HEK293 (cell line): ENCODE data around the gene BCR.

ENCODE experiments used
- CTCF ChIA-PET: fragments of 350-600 bp; formaldehyde crosslinking; extraction: SDS; loops from one replicate; lab custom pipeline; 2021; ENCODE audit warnings: antibody characterized with exemption; lab: Yijun Ruan, JAX
- POLR2A ChIA-PET: fragments of 300-600 bp; formaldehyde crosslinking; extraction: SDS; loops from one replicate; lab custom pipeline; 2020; ENCODE audit warnings: antibody characterized with exemption, inconsistent platforms; lab: Yijun Ruan, JAX
- H3K27ac ChIP-seq: fragments of 200-500 bp; sonication (Bioruptor generic); 2 replicates; pipeline ENCODE4 v1.5.1; 2014; ENCODE audit warnings: low read depth, low read length, control low read depth, inconsistent platforms; ENCODE audit errors: extremely low read depth
- H3K36me3 ChIP-seq, 2 experiments: fragments of 200-500 bp in 1 of 2; sonication (Bioruptor generic) in 1 of 2; 1 replicate in 1 of 2; 2 replicates in 1 of 2; pipeline ENCODE4 v1.5.1; 2014 to 2017; ENCODE audit warnings: inconsistent platforms in 2 of 2, low read length in 2 of 2; ENCODE audit not compliant: control insufficient read depth in 2 of 2, insufficient read depth in 1 of 2
- H3K4me1 ChIP-seq: fragments of 200-500 bp; sonication (Bioruptor generic); 2 replicates; pipeline ENCODE4 v1.5.1; 2014; ENCODE audit warnings: mild to moderate bottlenecking, low read length, inconsistent platforms; ENCODE audit not compliant: control insufficient read depth, insufficient read depth
- H3K4me3 ChIP-seq: 2 replicates; pipeline ENCODE4 v1.5.1; 2011; ENCODE audit warnings: low read depth, mild to moderate bottlenecking, control low read depth, low read length, moderate library complexity
- H3K9me3 ChIP-seq: fragments of 200-500 bp; sonication (Bioruptor generic); 2 replicates; pipeline ENCODE4 v1.5.1; 2014; ENCODE audit warnings: low read depth, low read length, inconsistent platforms; ENCODE audit not compliant: control insufficient read depth, insufficient read depth
- KLF1 ChIP-seq: fragments of 450-650 bp; formaldehyde crosslinking; IDR thresholded peaks from 2 replicates; pipeline ENCODE4 v1.5.1; 2016; ENCODE audit warnings: missing biosample characterization, missing genetic modification characterization
- OVOL3 ChIP-seq: fragments of 450-650 bp; formaldehyde crosslinking; IDR thresholded peaks from 2 replicates; pipeline ENCODE4 v1.5.1; 2016; ENCODE audit warnings: missing biosample characterization, missing genetic modification characterization
- ZBTB1 ChIP-seq: fragments of 450-650 bp; formaldehyde crosslinking; IDR thresholded peaks from 2 replicates; pipeline ENCODE4 v1.5.1; 2016; ENCODE audit warnings: missing biosample characterization, missing genetic modification characterization
- ZBTB20 ChIP-seq: fragments of 450-650 bp; formaldehyde crosslinking; IDR thresholded peaks from 2 replicates; pipeline ENCODE4 v1.5.1; 2016; ENCODE audit warnings: missing biosample characterization, missing genetic modification characterization
- ZBTB21 ChIP-seq: fragments of 450-650 bp; formaldehyde crosslinking; IDR thresholded peaks from 2 replicates; pipeline ENCODE4 v1.5.1; 2017; ENCODE audit warnings: missing biosample characterization, missing genetic modification characterization
- ZFP69B ChIP-seq: fragments of 450-650 bp; formaldehyde crosslinking; IDR thresholded peaks from 2 replicates; pipeline ENCODE4 v1.5.1; 2016; ENCODE audit warnings: missing biosample characterization, missing genetic modification characterization
- ZNF202 ChIP-seq: fragments of 450-650 bp; formaldehyde crosslinking; IDR thresholded peaks from 2 replicates; pipeline ENCODE4 v1.5.1; 2016; ENCODE audit warnings: missing biosample characterization, missing genetic modification characterization, borderline replicate concordance
- ZNF211 ChIP-seq: fragments of 450-650 bp; formaldehyde crosslinking; IDR thresholded peaks from 2 replicates; pipeline ENCODE4 v1.5.1; 2016; ENCODE audit warnings: low read depth, missing biosample characterization, missing genetic modification characterization
- ZNF214 ChIP-seq: fragments of 450-650 bp; formaldehyde crosslinking; IDR thresholded peaks from 2 replicates; pipeline ENCODE4 v1.5.1; 2017; ENCODE audit warnings: missing biosample characterization, mild to moderate bottlenecking, missing genetic modification characterization, borderline replicate concordance
- ZNF248 ChIP-seq: fragments of 450-650 bp; formaldehyde crosslinking; IDR thresholded peaks from 2 replicates; pipeline ENCODE4 v1.5.1; 2017; ENCODE audit warnings: missing biosample characterization, missing genetic modification characterization
- ZNF350 ChIP-seq: fragments of 450-650 bp; formaldehyde crosslinking; IDR thresholded peaks from 2 replicates; pipeline ENCODE4 v1.5.0; 2017; ENCODE audit warnings: missing biosample characterization, mild to moderate bottlenecking, missing genetic modification characterization
- ZNF404 ChIP-seq: fragments of 450-650 bp; formaldehyde crosslinking; IDR thresholded peaks from 2 replicates; pipeline ENCODE4 v1.5.1; 2017; ENCODE audit warnings: missing biosample characterization, missing genetic modification characterization
- ZNF558 ChIP-seq: fragments of 450-650 bp; formaldehyde crosslinking; IDR thresholded peaks from 2 replicates; pipeline ENCODE4 v1.5.1; 2016; ENCODE audit warnings: missing biosample characterization, missing genetic modification characterization
- ZNF600 ChIP-seq: fragments of 450-650 bp; formaldehyde crosslinking; IDR thresholded peaks from 2 replicates; pipeline ENCODE4 v1.5.1; 2016; ENCODE audit warnings: missing biosample characterization, missing genetic modification characterization
- ZNF626 ChIP-seq: fragments of 450-650 bp; sonication (Bioruptor Pico); formaldehyde crosslinking; IDR thresholded peaks from 2 replicates; pipeline ENCODE4 v1.5.1; 2018; ENCODE audit warnings: missing biosample characterization, missing genetic modification characterization, inconsistent platforms
- ZNF654 ChIP-seq: fragments of 450-650 bp; formaldehyde crosslinking; IDR thresholded peaks from 2 replicates; pipeline ENCODE4 v1.5.1; 2016; ENCODE audit warnings: low read depth, missing biosample characterization, missing genetic modification characterization
- ZNF658 ChIP-seq: fragments of 450-650 bp; formaldehyde crosslinking; IDR thresholded peaks from 2 replicates; pipeline ENCODE4; 2016; ENCODE audit warnings: missing biosample characterization, missing genetic modification characterization
- ZNF843 ChIP-seq: fragments of 450-650 bp; formaldehyde crosslinking; IDR thresholded peaks from 2 replicates; pipeline ENCODE4 v1.5.1; 2016; ENCODE audit warnings: missing biosample characterization, missing genetic modification characterization
- TF ChIP-seq, protein P1 (sequence below): fragments of 450-650 bp; formaldehyde crosslinking; IDR thresholded peaks from 2 replicates; pipeline ENCODE4 v1.5.1; 2016; ENCODE audit warnings: missing biosample characterization, missing genetic modification characterization
- TF ChIP-seq, protein P2 (sequence below): fragments of 450-650 bp; IDR thresholded peaks from 2 replicates; pipeline ENCODE4 v1.5.1; 2018; ENCODE audit warnings: missing biosample characterization, mild to moderate bottlenecking, missing genetic modification characterization
- TF ChIP-seq, protein P3 (sequence below): fragments of 450-650 bp; formaldehyde crosslinking; IDR thresholded peaks from 2 replicates; pipeline ENCODE4 v1.5.1; 2017; ENCODE audit warnings: missing biosample characterization, missing genetic modification characterization
- TF ChIP-seq, protein P4 (sequence below): fragments of 450-650 bp; formaldehyde crosslinking; IDR thresholded peaks from 2 replicates; pipeline ENCODE4 v1.5.1; 2016; ENCODE audit warnings: missing biosample characterization, missing genetic modification characterization, low read depth

Gene BCR

DNA sequence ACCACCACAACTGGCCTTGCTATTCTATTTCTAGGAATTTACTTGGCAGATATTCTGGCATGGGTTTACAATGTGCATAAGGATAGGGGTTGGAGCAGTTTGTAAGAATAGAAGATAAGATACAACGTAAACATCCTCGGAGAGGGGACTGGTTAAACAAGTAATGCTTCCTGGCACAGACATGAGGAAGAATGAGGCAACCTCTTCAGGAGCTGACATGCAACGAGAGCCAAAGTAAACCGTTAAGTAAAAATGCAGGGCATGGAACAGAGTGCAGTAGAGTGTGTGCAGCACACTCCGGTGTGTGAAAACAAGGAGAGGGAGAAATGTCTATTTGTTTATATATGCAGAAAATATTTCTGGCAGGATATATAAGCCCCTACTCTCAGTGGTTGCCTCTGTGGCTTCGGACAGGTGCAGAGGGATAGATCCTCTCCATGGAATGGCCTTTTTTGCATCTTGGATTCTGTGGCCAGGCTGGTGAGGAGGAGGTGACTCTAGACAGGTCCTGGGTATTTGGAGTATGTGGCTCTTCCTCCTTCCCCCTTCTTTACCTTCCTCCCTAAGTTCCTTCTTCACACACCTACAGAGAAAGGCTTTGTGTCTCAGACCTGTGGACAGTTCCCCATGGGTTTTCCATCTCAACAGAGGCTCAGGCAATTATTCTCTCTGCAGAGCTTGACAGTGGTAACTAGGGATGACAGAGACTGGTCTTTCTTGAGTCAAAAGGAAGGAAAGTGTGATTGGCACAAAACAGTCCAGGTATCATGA is 32.5 kb upstream of the BCR start:
- peaks cover 5% of the 10 kb centered on the region; the same call in 1 of the 2 replicates for H3K4me1 ChIP-seq
- H3K36me3 ChIP-seq: peaks cover 0 to 57% of the 10 kb centered on the region in 2 experiments; a peak in 1 of 3 replicates
- CTCF ChIA-PET: interaction anchor here (0.6 to 1.6 kb wide), 4 partner anchors 9 to 751 kb away, joined by 3 to 7 read pairs (median 5); no protein-coding TSS in a partner anchor
- no peak for TF ChIP-seq ZNF211 (tag by site-specific recombination)
- no peak for TF ChIP-seq ZBTB21
- TF ChIP-seq, protein P1, sequence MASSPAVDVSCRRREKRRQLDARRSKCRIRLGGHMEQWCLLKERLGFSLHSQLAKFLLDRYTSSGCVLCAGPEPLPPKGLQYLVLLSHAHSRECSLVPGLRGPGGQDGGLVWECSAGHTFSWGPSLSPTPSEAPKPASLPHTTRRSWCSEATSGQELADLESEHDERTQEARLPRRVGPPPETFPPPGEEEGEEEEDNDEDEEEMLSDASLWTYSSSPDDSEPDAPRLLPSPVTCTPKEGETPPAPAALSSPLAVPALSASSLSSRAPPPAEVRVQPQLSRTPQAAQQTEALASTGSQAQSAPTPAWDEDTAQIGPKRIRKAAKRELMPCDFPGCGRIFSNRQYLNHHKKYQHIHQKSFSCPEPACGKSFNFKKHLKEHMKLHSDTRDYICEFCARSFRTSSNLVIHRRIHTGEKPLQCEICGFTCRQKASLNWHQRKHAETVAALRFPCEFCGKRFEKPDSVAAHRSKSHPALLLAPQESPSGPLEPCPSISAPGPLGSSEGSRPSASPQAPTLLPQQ (tag by site-specific recombination): peak; percentile 73
- TF ChIP-seq ZBTB1 (tag by site-specific recombination): no peak
- TF ChIP-seq, protein P2, sequence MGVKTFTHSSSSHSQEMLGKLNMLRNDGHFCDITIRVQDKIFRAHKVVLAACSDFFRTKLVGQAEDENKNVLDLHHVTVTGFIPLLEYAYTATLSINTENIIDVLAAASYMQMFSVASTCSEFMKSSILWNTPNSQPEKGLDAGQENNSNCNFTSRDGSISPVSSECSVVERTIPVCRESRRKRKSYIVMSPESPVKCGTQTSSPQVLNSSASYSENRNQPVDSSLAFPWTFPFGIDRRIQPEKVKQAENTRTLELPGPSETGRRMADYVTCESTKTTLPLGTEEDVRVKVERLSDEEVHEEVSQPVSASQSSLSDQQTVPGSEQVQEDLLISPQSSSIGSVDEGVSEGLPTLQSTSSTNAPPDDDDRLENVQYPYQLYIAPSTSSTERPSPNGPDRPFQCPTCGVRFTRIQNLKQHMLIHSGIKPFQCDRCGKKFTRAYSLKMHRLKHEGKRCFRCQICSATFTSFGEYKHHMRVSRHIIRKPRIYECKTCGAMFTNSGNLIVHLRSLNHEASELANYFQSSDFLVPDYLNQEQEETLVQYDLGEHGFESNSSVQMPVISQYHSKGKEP (tag by site-specific recombination): peak; percentile 42; the same call in 1 of the 2 replicates
- TF ChIP-seq ZNF600 (tag by site-specific recombination): 0 out of 2 replicates have a peak, but pooled peaks have one; percentile 40
- no peak overlapping the region for H3K27ac ChIP-seq
- H3K4me3 ChIP-seq: no peak overlapping the region
- POLR2A ChIA-PET: no interaction called here
- no peaks in the 10 kb centered on the region for H3K9me3 ChIP-seq

DNA sequence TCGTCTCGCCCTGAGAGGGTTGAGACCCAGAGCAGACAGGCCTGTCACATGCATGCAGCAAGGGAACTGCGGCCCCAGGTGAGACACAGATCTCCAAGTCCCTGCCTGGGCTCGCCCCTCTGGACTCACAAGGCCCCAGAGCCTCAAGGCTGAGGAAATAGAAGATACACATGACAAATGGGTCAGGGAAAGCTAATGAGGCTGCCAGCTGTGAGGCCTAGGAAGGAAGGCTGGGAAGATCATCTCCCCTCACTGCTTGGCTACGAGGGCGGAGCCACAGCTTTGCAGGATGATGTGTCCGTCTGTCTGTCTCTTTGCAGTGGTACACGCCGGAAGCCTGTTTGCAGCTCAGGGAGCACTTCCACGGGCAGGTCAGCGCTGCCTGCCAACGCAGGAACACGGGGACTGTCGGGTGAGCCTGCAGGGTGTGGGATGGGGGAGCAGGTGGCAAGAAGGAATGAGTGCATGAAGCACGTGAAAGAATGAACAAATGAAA is 30.5 kb upstream of the BCR start:
- POLR2A ChIA-PET: interaction anchor here (1.0 to 1.6 kb wide), 2 partner anchors 14 to 16 kb away, joined by 3 read pairs; no protein-coding TSS in a partner anchor
- H3K27ac ChIP-seq: no peak overlapping the region
- H3K4me3 ChIP-seq: no peak overlapping the region
- H3K9me3 ChIP-seq: no peaks in the 10 kb centered on the region
- CTCF ChIA-PET: interaction anchor here (0.7 kb wide), 1 partner anchor 94 kb away, joined by 8 read pairs; no protein-coding TSS in a partner anchor
- TF ChIP-seq ZNF626 (tag by site-specific recombination): no peak
- TF ChIP-seq ZNF202 (tag by site-specific recombination): no peak
- TF ChIP-seq ZNF558 (tag by site-specific recombination): no peak
- TF ChIP-seq ZNF843: no peak
- no peak for TF ChIP-seq ZNF654 (tag by site-specific recombination)
- no peak for TF ChIP-seq KLF1
- no peak for TF ChIP-seq ZNF214 (tag by site-specific recombination)
- no peak for TF ChIP-seq ZNF658 (tag by site-specific recombination)
- TF ChIP-seq, protein P3, sequence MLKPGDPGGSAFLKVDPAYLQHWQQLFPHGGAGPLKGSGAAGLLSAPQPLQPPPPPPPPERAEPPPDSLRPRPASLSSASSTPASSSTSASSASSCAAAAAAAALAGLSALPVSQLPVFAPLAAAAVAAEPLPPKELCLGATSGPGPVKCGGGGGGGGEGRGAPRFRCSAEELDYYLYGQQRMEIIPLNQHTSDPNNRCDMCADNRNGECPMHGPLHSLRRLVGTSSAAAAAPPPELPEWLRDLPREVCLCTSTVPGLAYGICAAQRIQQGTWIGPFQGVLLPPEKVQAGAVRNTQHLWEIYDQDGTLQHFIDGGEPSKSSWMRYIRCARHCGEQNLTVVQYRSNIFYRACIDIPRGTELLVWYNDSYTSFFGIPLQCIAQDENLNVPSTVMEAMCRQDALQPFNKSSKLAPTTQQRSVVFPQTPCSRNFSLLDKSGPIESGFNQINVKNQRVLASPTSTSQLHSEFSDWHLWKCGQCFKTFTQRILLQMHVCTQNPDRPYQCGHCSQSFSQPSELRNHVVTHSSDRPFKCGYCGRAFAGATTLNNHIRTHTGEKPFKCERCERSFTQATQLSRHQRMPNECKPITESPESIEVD: no peak
- TF ChIP-seq ZBTB20 (tag by site-specific recombination): no peak
- TF ChIP-seq ZBTB1 (tag by site-specific recombination): no peak
- TF ChIP-seq ZNF248 (tag by site-specific recombination): no peak
- no peak for TF ChIP-seq ZNF404 (tag by site-specific recombination)
- no peak for TF ChIP-seq OVOL3
- TF ChIP-seq ZNF350: no peak
- no peak for TF ChIP-seq ZFP69B (tag by site-specific recombination)
- TF ChIP-seq, protein P4, sequence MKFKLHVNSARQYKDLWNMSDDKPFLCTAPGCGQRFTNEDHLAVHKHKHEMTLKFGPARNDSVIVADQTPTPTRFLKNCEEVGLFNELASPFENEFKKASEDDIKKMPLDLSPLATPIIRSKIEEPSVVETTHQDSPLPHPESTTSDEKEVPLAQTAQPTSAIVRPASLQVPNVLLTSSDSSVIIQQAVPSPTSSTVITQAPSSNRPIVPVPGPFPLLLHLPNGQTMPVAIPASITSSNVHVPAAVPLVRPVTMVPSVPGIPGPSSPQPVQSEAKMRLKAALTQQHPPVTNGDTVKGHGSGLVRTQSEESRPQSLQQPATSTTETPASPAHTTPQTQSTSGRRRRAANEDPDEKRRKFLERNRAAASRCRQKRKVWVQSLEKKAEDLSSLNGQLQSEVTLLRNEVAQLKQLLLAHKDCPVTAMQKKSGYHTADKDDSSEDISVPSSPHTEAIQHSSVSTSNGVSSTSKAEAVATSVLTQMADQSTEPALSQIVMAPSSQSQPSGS (tag by site-specific recombination): no peak
- H3K4me1 ChIP-seq: peaks cover 5% of the 10 kb centered on the region; the same call in 1 of the 2 replicates
- peaks cover 0 to 67% of the 10 kb centered on the region in 2 experiments; a peak in 1 of 3 replicates for H3K36me3 ChIP-seq
